Memory B cell (primary cell): ENCODE data around the gene TSACC.

Experiments used
- ATAC-seq: fragments of 150-1000 bp; cut with Tn5 transposase; 2 replicates; pipeline ENCODE4 v1.10.0; 2021; ENCODE audit warnings: low read depth, mild to moderate bottlenecking, moderate library complexity
- DNase-seq, 2 donors: peaks; one replicate each; pipeline ENCODE4 v3.0.0; 2022; ENCODE audit warnings: low spot score in 2 of 2
- H3K27ac Mint-ChIP-seq: one replicate; pipeline ENCODE4 v1.8.0; 2022; ENCODE audit warnings: mild to moderate bottlenecking, moderate library complexity, mixed read lengths
- H3K27me3 Mint-ChIP-seq: one replicate; pipeline ENCODE4 v1.8.0; 2022; ENCODE audit warnings: mixed read lengths
- H3K36me3 Mint-ChIP-seq: one replicate; pipeline ENCODE4 v1.8.0; 2022; ENCODE audit warnings: mild to moderate bottlenecking, mixed read lengths
- H3K4me1 Mint-ChIP-seq: one replicate; pipeline ENCODE4 v1.8.0; 2022; ENCODE audit warnings: mixed read lengths
- H3K4me3 Mint-ChIP-seq: one replicate; pipeline ENCODE4 v1.8.0; 2022; ENCODE audit warnings: mild to moderate bottlenecking, moderate library complexity, mixed read lengths
- H3K9me3 Mint-ChIP-seq: one replicate; pipeline ENCODE4 v1.8.0; 2022; ENCODE audit warnings: mixed read lengths

The TSACC gene

DNA sequence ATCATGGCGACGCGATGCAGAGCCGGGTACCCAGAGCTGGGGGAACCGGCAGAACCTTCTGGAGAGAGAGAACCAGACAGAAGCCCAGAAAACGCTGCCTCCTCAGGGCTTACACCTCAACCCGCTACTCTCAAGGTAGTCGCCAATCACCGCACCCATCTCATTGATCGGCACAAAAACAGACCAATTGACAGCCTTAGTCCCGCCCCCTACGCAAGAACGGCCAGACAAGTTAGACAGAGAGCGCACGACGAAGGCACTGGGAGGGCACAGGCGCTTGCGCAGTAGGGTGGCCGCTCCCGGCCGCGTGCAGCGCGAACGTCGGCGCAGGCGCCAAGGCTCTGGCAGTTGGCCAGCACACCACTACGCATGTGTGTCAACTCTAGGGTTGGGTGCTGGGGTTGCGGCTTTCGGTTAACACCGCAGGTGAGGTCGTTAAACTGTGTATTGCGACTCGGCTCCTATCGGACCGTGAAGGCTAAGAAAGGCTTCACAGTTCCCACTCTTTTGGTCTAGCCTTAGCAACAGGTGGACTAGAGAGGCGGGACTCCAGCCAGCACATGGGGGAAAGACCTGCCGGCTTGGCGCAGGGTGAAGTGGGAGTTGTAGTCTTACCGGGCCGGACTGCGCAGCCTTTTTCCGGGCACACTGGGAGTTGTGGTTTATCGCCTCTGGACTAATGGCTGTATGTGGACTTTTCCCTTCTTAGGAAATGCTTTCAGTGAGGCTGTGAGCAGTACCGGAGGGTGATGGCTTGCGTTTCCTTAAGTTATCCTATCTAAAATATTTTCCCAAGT lies at the start of gene TSACC, which contains the start of gene CCT3:
TSACC (plus strand) TSS at position 347 of the 797 bp plus-strand sequence. CDS start 1,232 bp downstream, outside the sequence.
CCT3 (minus strand) TSS at position 113 of the 797 bp plus-strand sequence; CDS start at position 5, 108 bp downstream.
- peak; percentile 100 for DNase-seq
- Mint-ChIP-seq H3K27ac (peak within 1 kb of the TSS; percentile 89), H3K4me3 (peak within 1 kb of the TSS; percentile 99), H3K27me3 (no peaks in the 10 kb centered on the region), H3K36me3 (peaks cover 3% of the 10 kb centered on the region), H3K9me3 (no peaks in the 10 kb centered on the region), H3K4me1 (peaks cover 18% of the 10 kb centered on the region)
- peak; percentile 90 for ATAC-seq

- peaks cover 8% of the 10 kb centered on the region for H3K4me1 Mint-ChIP-seq
Measured at GRCh38 chr1:156289857-156290256, 48.5 kb upstream of the TSACC start.

GRCh38 chr1:156291226-156292061 lies 46.9 kb upstream of the TSACC start:
- Mint-ChIP-seq H3K4me3 (peak overlapping the region; percentile 68), H3K9me3 (no peaks in the 10 kb centered on the region), H3K27me3 (no peaks in the 10 kb centered on the region), H3K4me1 (peaks cover 13% of the 10 kb centered on the region), H3K27ac (peak overlapping the region; percentile 54), H3K36me3 (no peaks in the 10 kb centered on the region)
- no peak for DNase-seq
- peak; percentile 71 for ATAC-seq

More at GRCh38 chr1:156289857-156290256, 48.5 kb upstream of the TSACC start:
- Mint-ChIP-seq H3K4me3 (no peak overlapping the region), H3K27ac (no peak overlapping the region), H3K27me3 (no peaks in the 10 kb centered on the region), H3K9me3 (no peaks in the 10 kb centered on the region), H3K36me3 (no peaks in the 10 kb centered on the region)
- no peak for DNase-seq
- no peak for ATAC-seq

DNA sequence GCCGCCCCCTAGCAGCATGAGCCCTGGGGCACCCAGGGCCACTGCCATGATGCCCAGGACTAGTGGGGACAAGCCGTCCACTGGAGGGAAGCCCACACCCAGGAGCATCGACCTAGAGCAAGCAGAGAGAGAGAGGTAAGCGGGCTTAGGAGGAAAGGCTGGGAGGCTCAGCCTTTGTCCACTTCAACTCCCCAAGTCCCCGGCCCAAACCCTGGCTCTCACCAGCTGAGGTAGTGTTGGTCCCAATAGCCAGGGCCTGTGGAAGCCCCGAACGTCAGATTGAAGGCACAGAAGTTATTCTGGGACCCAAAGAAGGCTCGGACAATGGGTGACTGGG lies 45.3 kb upstream of the TSACC start:
- Mint-ChIP-seq H3K4me1 (peaks cover 13% of the 10 kb centered on the region), H3K27me3 (no peaks in the 10 kb centered on the region), H3K36me3 (no peaks in the 10 kb centered on the region), H3K27ac (no peak overlapping the region), H3K9me3 (no peaks in the 10 kb centered on the region), H3K4me3 (no peak overlapping the region)
- DNase-seq (no peak), ATAC-seq (no peak)

GRCh38 chr1:156293895-156294294 lies 44.4 kb upstream of the TSACC start:
- H3K4me1 Mint-ChIP-seq = peaks cover 13% of the 10 kb centered on the region
- ATAC-seq (no peak), DNase-seq (no peak)
- no peak overlapping the region for H3K4me3 Mint-ChIP-seq
- no peaks in the 10 kb centered on the region for H3K36me3 Mint-ChIP-seq
- no peaks in the 10 kb centered on the region for H3K9me3 Mint-ChIP-seq
- no peak overlapping the region for H3K27ac Mint-ChIP-seq
- no peaks in the 10 kb centered on the region for H3K27me3 Mint-ChIP-seq

DNA sequence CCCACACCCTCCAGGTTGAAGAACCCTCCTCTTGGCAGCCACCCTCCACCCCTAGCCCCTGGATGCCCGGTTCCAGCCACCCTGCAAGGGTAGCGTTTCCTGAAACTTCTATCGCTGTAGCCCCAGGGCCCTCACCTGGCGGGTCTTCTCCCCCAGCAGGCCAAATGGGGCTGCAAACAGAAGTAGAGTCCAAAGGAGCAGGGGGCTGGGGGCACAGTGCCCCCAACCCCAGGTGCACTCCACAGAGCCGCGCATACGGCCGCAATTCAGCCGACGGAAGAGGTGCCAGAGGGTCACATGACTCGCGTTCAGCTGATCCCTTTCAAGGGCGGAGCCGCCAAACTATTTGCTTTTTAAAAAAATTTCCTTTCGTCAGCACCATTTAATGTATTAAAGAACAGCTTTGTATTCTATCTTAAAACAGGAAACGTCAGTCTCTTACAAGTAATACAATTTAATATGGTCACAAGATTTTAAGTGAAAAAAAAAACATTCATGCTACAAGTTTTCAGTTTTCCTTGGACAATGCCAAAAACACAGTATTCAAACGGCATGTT lies 42.9 kb upstream of the TSACC start, which contains the start of gene GLMP:
GLMP (minus strand) TSS at position 289 of the 557 bp plus-strand sequence; CDS start at position 255, 34 bp downstream.
- peak; percentile 85 for ATAC-seq
- peak within 1 kb of the TSS; percentile 85 for H3K4me3 Mint-ChIP-seq
- H3K27me3 Mint-ChIP-seq = no peaks in the 10 kb centered on the region
- H3K36me3 Mint-ChIP-seq = no peaks in the 10 kb centered on the region
- peaks cover 13% of the 10 kb centered on the region for H3K4me1 Mint-ChIP-seq
- DNase-seq = no peak
- no peak within 1 kb of the TSS for H3K27ac Mint-ChIP-seq
- no peaks in the 10 kb centered on the region for H3K9me3 Mint-ChIP-seq

GRCh38 chr1:156298852-156299357 lies 39.4 kb upstream of the TSACC start, which contains the start of gene VHLL:
TSS of gene VHLL (minus strand) at chr1:156299307. CDS start at chr1:156299189, 118 bp downstream.
- peaks cover 9% of the 10 kb centered on the region for H3K4me1 Mint-ChIP-seq
- H3K27me3 Mint-ChIP-seq = no peaks in the 10 kb centered on the region
- H3K36me3 Mint-ChIP-seq = no peaks in the 10 kb centered on the region
- ATAC-seq (no peak), DNase-seq (no peak)
- no peak within 1 kb of the TSS for H3K27ac Mint-ChIP-seq
- no peak within 1 kb of the TSS for H3K4me3 Mint-ChIP-seq
- H3K9me3 Mint-ChIP-seq = no peaks in the 10 kb centered on the region

- H3K27me3 Mint-ChIP-seq = no peaks in the 10 kb centered on the region
- peaks cover 8% of the 10 kb centered on the region for H3K36me3 Mint-ChIP-seq
- H3K9me3 Mint-ChIP-seq = no peaks in the 10 kb centered on the region
- no peak overlapping the region for H3K4me3 Mint-ChIP-seq
- DNase-seq (no peak), ATAC-seq (no peak)
- H3K27ac Mint-ChIP-seq = no peak overlapping the region
- H3K4me1 Mint-ChIP-seq = no peaks in the 10 kb centered on the region
Measured at GRCh38 chr1:156303241-156303640, 35.1 kb upstream of the TSACC start.

- Mint-ChIP-seq H3K36me3 (peaks cover 13% of the 10 kb centered on the region), H3K4me1 (no peaks in the 10 kb centered on the region), H3K27me3 (no peaks in the 10 kb centered on the region), H3K9me3 (no peaks in the 10 kb centered on the region), H3K27ac (no peak overlapping the region), H3K4me3 (no peak overlapping the region)
- DNase-seq (no peak), ATAC-seq (no peak)
Measured at GRCh38 chr1:156305215-156305614, 33.1 kb upstream of the TSACC start.

DNA sequence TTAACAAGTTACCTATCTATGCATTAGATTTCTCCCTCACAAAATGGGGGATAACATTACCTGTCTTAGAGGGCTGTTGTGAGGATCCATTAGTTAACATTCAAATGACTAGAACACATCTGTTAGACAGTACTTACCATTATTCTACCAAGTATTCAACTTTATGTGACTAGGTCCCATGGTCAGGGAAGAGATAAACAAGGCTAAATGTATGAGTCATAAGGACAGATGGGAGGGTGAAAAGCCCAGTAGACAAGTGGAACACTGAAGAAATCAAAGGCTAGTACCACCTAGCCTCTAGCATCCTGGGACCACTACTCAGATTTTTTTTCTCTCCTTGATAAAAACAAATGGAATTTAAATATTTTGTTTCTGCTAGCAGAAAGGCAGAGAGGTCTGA lies 30.2 kb upstream of the TSACC start:
- H3K4me3 Mint-ChIP-seq = no peak overlapping the region
- no peaks in the 10 kb centered on the region for H3K4me1 Mint-ChIP-seq
- no peak for DNase-seq
- no peaks in the 10 kb centered on the region for H3K27me3 Mint-ChIP-seq
- H3K27ac Mint-ChIP-seq = peak overlapping the region; percentile 59
- peaks cover 19% of the 10 kb centered on the region for H3K36me3 Mint-ChIP-seq
- no peaks in the 10 kb centered on the region for H3K9me3 Mint-ChIP-seq
- no peak for ATAC-seq

DNA sequence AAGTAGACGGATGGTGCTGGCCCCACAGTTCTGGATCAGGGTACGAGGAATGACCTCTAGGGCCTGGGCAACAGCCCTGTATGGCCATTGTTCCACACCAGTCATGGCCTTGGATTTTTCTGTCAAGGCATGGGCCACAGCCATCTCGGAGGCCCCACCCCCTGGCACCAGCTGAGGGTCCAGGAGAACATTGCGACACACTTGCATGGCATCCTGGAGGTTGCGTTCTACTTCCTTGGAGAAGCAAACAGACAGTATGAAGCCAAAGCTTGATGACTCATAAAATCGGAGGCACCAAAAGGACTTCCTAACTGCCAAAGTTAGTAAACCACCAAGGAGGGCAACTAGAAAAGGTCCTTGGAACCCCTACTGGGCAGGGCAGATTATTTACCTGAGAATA lies 27.4 kb upstream of the TSACC start:
- peaks cover 30% of the 10 kb centered on the region for H3K36me3 Mint-ChIP-seq

GRCh38 chr1:156316909-156317308 lies 21.4 kb upstream of the TSACC start:
- Mint-ChIP-seq H3K27ac (no peak overlapping the region), H3K4me1 (no peaks in the 10 kb centered on the region), H3K27me3 (no peaks in the 10 kb centered on the region), H3K4me3 (no peak overlapping the region), H3K9me3 (no peaks in the 10 kb centered on the region), H3K36me3 (peaks cover 24% of the 10 kb centered on the region)
- ATAC-seq (no peak), DNase-seq (no peak)

More for the DNA sequence above, 27.4 kb upstream of the TSACC start:
- Mint-ChIP-seq H3K4me1 (no peaks in the 10 kb centered on the region), H3K27me3 (no peaks in the 10 kb centered on the region), H3K27ac (no peak overlapping the region), H3K9me3 (no peaks in the 10 kb centered on the region), H3K4me3 (no peak overlapping the region)
- no peak for DNase-seq
- no peak for ATAC-seq

GRCh38 chr1:156319664-156320063 lies 18.7 kb upstream of the TSACC start:
- H3K9me3 Mint-ChIP-seq = no peaks in the 10 kb centered on the region
- H3K4me3 Mint-ChIP-seq = no peak overlapping the region
- H3K27me3 Mint-ChIP-seq = no peaks in the 10 kb centered on the region
- ATAC-seq = no peak
- DNase-seq = peak in 1 of 2 donors; percentile 21
- H3K36me3 Mint-ChIP-seq = peaks cover 19% of the 10 kb centered on the region
- H3K27ac Mint-ChIP-seq = no peak overlapping the region
- H3K4me1 Mint-ChIP-seq = no peaks in the 10 kb centered on the region

GRCh38 chr1:156320560-156320959 lies 17.8 kb upstream of the TSACC start:
- no peak overlapping the region for H3K4me3 Mint-ChIP-seq
- no peaks in the 10 kb centered on the region for H3K9me3 Mint-ChIP-seq
- no peaks in the 10 kb centered on the region for H3K27me3 Mint-ChIP-seq
- no peaks in the 10 kb centered on the region for H3K4me1 Mint-ChIP-seq
- no peak for ATAC-seq
- H3K27ac Mint-ChIP-seq = no peak overlapping the region
- DNase-seq = no peak
- H3K36me3 Mint-ChIP-seq = peaks cover 20% of the 10 kb centered on the region
